Measurements from ENCODE around the gene AJAP1.

Gene AJAP1

GRCh38 chr1:4805987-4806386 is 151.6 kb downstream of the AJAP1 start:
- ChIA-PET POLR2A (no interaction called here), CTCF (no interaction called here)
- TF ChIP-seq LEF1 (IDR thresholded peaks at IDR 0.05; ENCODE audit: borderline replicate concordance): no peak
- no peak for TF ChIP-seq SP1 (IDR thresholded peaks at IDR 0.05)
- TF ChIP-seq CTBP1 (IDR thresholded peaks at IDR 0.05; ENCODE audit: borderline replicate concordance): no peak
- no peak for TF ChIP-seq BHLHE40 (IDR thresholded peaks at IDR 0.05; ENCODE audit: borderline replicate concordance)
- TF ChIP-seq L3MBTL2 (conservative IDR thresholded peaks at IDR 0.05): no peak
- DNase-seq (ENCODE audit: extremely low spot score): no peak

DNA sequence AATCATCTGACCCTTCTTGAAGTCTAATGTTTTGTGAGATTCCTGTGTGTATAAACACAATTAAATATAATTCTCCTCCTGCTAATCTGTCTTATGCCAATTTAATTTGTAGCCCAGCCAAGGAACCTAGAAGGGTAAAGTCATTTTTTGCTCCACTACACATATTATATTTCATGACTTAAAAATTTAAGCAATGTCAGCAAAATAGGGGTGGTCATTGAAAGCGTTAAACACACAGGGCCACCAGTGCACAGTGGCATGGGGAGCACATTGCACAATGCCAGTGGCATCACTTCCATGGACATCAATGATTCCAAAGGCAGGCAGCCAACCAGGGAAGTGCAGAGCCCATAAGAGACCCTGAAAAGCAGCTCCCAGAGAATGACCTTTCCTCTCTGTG is 166.1 kb downstream of the AJAP1 start:
- no peak for TF ChIP-seq PKNOX1 (IDR thresholded peaks at IDR 0.05)
- TF ChIP-seq HDGF (IDR thresholded peaks at IDR 0.05; ENCODE audit: borderline replicate concordance): no peak
- no peak for TF ChIP-seq CTBP1 (IDR thresholded peaks at IDR 0.05; ENCODE audit: borderline replicate concordance)
- no peak for TF ChIP-seq ZNF384 (IDR thresholded peaks at IDR 0.05)
- no peak for TF ChIP-seq FOXA1 (IDR thresholded peaks at IDR 0.05)
- no peak for TF ChIP-seq FOXK2 (IDR thresholded peaks at IDR 0.05)
- ChIA-PET POLR2A (no interaction called here), CTCF (no interaction called here)
- no peak for DNase-seq (ENCODE audit: extremely low spot score)

- DNase-seq (ENCODE audit: extremely low spot score): peak; percentile 25
- CTCF ChIA-PET: no interaction called here
- TF ChIP-seq ARNT (IDR thresholded peaks at IDR 0.05): no peak
- TF ChIP-seq BHLHE40 (IDR thresholded peaks at IDR 0.05; ENCODE audit: borderline replicate concordance): no peak
- no peak for TF ChIP-seq ELF4 (IDR thresholded peaks at IDR 0.05)
- no peak for TF ChIP-seq FOXA1 (IDR thresholded peaks at IDR 0.05)
- TF ChIP-seq SUZ12 (IDR thresholded peaks at IDR 0.05): no peak
- TF ChIP-seq PKNOX1 (IDR thresholded peaks at IDR 0.05): no peak
- TF ChIP-seq NFRKB (IDR thresholded peaks at IDR 0.05): no peak
- no peak for TF ChIP-seq FOXM1 (IDR thresholded peaks at IDR 0.05; ENCODE audit: borderline replicate concordance)
- TF ChIP-seq L3MBTL2 (conservative IDR thresholded peaks at IDR 0.05): no peak
- POLR2A ChIA-PET: no interaction called here
Measured at GRCh38 chr1:4825800-4826450, 171.5 kb downstream of the AJAP1 start.

DNA sequence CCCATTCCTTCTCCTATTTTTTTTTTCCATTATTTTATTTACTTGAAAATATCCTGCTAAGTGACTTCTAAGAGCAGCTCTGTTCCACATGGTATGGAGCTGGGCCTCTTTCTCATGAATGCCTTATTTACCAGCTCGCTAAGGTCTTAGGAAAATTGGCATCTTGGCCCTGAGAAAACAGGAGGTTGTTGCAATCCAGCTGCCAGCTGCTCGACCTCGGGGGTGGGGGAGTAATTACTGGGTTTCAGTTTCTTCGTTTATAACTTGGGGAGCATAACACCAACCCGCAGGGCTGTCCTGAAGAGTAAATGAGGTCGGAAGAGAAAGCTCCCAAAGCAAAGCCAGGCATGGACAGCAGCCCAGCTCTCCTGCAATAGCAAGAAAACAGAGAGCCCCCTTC is 176.3 kb downstream of the AJAP1 start:
- TF ChIP-seq FOXK2 (IDR thresholded peaks at IDR 0.05) (no peak), PKNOX1 (IDR thresholded peaks at IDR 0.05) (no peak), BHLHE40 (IDR thresholded peaks at IDR 0.05; ENCODE audit: borderline replicate concordance) (no peak), NFRKB (IDR thresholded peaks at IDR 0.05) (no peak), LEF1 (IDR thresholded peaks at IDR 0.05; ENCODE audit: borderline replicate concordance) (no peak), SP1 (IDR thresholded peaks at IDR 0.05) (no peak), TARDBP (IDR thresholded peaks at IDR 0.05) (no peak), ELF4 (IDR thresholded peaks at IDR 0.05) (no peak), SUZ12 (IDR thresholded peaks at IDR 0.05) (no peak), FOXA1 (IDR thresholded peaks at IDR 0.05) (no peak), CTBP1 (IDR thresholded peaks at IDR 0.05; ENCODE audit: borderline replicate concordance) (no peak), ARNT (IDR thresholded peaks at IDR 0.05) (no peak), HDGF (IDR thresholded peaks at IDR 0.05; ENCODE audit: borderline replicate concordance) (no peak), ZNF384 (IDR thresholded peaks at IDR 0.05) (no peak), L3MBTL2 (conservative IDR thresholded peaks at IDR 0.05) (no peak)
- no peak for DNase-seq (ENCODE audit: extremely low spot score)
- CTCF ChIA-PET: no interaction called here
- POLR2A ChIA-PET: no interaction called here

DNA sequence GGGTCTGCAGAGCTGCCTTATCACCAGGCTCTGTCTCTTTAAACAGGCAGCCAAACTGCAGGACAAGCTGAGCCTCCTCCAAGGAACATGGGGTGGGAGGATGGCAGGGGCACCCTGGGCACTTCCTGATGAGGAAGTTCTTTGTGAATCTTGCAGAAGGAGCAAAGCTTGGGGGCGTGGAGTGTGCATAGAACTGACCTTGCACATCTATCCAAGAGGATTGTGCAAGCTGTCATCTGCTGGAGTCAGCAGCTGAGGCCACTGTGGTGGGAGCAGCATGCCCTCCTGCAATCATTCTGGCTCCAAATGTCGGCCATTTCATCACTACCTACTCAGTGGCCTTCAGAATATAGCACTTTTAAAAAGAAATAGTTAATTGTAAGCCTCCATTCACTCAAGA is 182.2 kb downstream of the AJAP1 start:
- DNase-seq (ENCODE audit: extremely low spot score): no peak
- TF ChIP-seq FOXA1 (IDR thresholded peaks at IDR 0.05) (no peak), SUZ12 (IDR thresholded peaks at IDR 0.05) (no peak), NFRKB (IDR thresholded peaks at IDR 0.05) (no peak), FOXK2 (IDR thresholded peaks at IDR 0.05) (no peak), HDGF (IDR thresholded peaks at IDR 0.05; ENCODE audit: borderline replicate concordance) (no peak), SP1 (IDR thresholded peaks at IDR 0.05) (no peak), PKNOX1 (IDR thresholded peaks at IDR 0.05) (no peak), ELF4 (IDR thresholded peaks at IDR 0.05) (no peak), LEF1 (IDR thresholded peaks at IDR 0.05; ENCODE audit: borderline replicate concordance) (no peak), CTBP1 (IDR thresholded peaks at IDR 0.05; ENCODE audit: borderline replicate concordance) (no peak), L3MBTL2 (conservative IDR thresholded peaks at IDR 0.05) (no peak)
- ChIA-PET POLR2A (no interaction called here), CTCF (no interaction called here)

DNA sequence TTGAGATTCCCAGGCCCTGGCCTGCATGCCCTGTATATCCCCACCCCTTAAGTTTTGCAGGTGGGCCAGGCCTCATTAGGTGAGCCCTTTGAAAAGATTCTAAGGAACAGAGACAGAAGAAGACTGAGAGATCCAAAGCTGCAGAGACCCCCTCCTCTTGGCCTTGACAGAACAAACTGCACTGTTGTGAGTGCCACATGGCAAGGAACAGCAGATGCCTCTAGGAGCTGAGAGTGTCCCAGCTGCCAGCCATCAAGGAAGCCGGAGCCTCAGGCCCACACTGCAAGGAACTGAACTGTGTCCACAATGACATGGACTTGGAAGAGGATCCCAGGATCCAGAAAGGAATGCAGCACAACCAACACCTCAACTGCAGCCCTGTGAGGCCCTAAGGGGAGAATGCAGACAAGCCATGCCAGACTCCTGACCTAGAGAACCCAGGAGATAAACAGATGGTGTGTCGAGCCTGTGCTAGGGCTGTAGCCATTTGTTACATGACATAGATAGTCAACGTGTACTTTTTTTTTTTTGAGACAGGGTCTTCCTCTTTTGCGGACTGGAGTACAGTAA is 182.7 kb downstream of the AJAP1 start:
- ChIA-PET CTCF (no interaction called here), POLR2A (no interaction called here)
- no peak for DNase-seq (ENCODE audit: extremely low spot score)
- no peak for TF ChIP-seq ELF4 (IDR thresholded peaks at IDR 0.05)
- TF ChIP-seq BHLHE40 (IDR thresholded peaks at IDR 0.05; ENCODE audit: borderline replicate concordance): no peak
- TF ChIP-seq FOXK2 (IDR thresholded peaks at IDR 0.05): no peak
- TF ChIP-seq TARDBP (IDR thresholded peaks at IDR 0.05): no peak
- TF ChIP-seq PKNOX1 (IDR thresholded peaks at IDR 0.05): no peak
- no peak for TF ChIP-seq SUZ12 (IDR thresholded peaks at IDR 0.05)
- no peak for TF ChIP-seq FOXA1 (IDR thresholded peaks at IDR 0.05)
- no peak for TF ChIP-seq HDGF (IDR thresholded peaks at IDR 0.05; ENCODE audit: borderline replicate concordance)
- TF ChIP-seq L3MBTL2 (conservative IDR thresholded peaks at IDR 0.05): no peak
- no peak for TF ChIP-seq ZNF384 (IDR thresholded peaks at IDR 0.05)
- no peak for TF ChIP-seq NFRKB (IDR thresholded peaks at IDR 0.05)
- no peak for TF ChIP-seq SP1 (IDR thresholded peaks at IDR 0.05)
- no peak for TF ChIP-seq LEF1 (IDR thresholded peaks at IDR 0.05; ENCODE audit: borderline replicate concordance)
- no peak for TF ChIP-seq CTBP1 (IDR thresholded peaks at IDR 0.05; ENCODE audit: borderline replicate concordance)
- no peak for TF ChIP-seq FOXM1 (IDR thresholded peaks at IDR 0.05; ENCODE audit: borderline replicate concordance)
- TF ChIP-seq ARNT (IDR thresholded peaks at IDR 0.05): no peak

Data from HEK293T (cell line).